GM12878 (cell line): Measurements from ENCODE around the gene TAPBPL. TPM values are rescaled to one million over a fixed set of nuclear protein-coding genes. Genes with fewer than 3 reads are reported as not detected.

Source experiments
- ATF2 ChIP-seq: IDR thresholded peaks from 2 replicates; pipeline ENCODE4 v1.6.1; 2012; ENCODE audit warnings: low read length, inconsistent platforms
- CEBPB ChIP-seq, 2 experiments: fragments of 150-350 bp in 1 of 2; IDR thresholded peaks; 2 replicates each; pipeline ENCODE4 v1.6.1; 2012 to 2014; ENCODE audit warnings: low read depth in 2 of 2, low read length in 2 of 2, borderline replicate concordance in 1 of 2, inconsistent platforms in 1 of 2
- CHD2 ChIP-seq: IDR thresholded peaks from 2 replicates; pipeline ENCODE4 v1.6.1; 2011; ENCODE audit warnings: low read depth, low read length, improper control_type of control experiment, borderline replicate concordance
- CHD4 ChIP-seq: fragments of 200-600 bp; sonication (generic); IDR thresholded peaks from 2 replicates; pipeline ENCODE4 v1.6.1; 2016; ENCODE audit warnings: mild to moderate bottlenecking
- CREM ChIP-seq: IDR thresholded peaks from 2 replicates; pipeline ENCODE4 v1.6.1; 2014; ENCODE audit warnings: antibody characterized with exemption, low read depth
- FOXM1 ChIP-seq: IDR thresholded peaks from 2 replicates; pipeline ENCODE4 v1.6.1; 2012; ENCODE audit warnings: low read depth, mild to moderate bottlenecking, inconsistent platforms, low read length, moderate library complexity
- KAT2A ChIP-seq: conservative IDR thresholded peaks from 2 replicates; pipeline ENCODE4 v1.6.1; 2011; ENCODE audit warnings: low read depth, low read length; ENCODE audit not compliant: control insufficient read depth
- LARP7 ChIP-seq: fragments of 450-650 bp; IDR thresholded peaks from 2 replicates; pipeline ENCODE4 v1.6.1; 2017; ENCODE audit warnings: mild to moderate bottlenecking
- POU2F2 ChIP-seq: IDR thresholded peaks from 3 replicates; pipeline ENCODE4 v1.6.1; 2011; ENCODE audit warnings: low read depth, mild to moderate bottlenecking, low read length, borderline replicate concordance
- RB1 ChIP-seq: fragments of 450-650 bp; formaldehyde crosslinking; IDR thresholded peaks from 2 replicates; pipeline ENCODE4 v1.6.1; 2017; ENCODE audit warnings: mild to moderate bottlenecking, borderline replicate concordance
- SMAD1 ChIP-seq: fragments of 450-650 bp; IDR thresholded peaks from 2 replicates; pipeline ENCODE4 v1.6.1; 2018; ENCODE audit warnings: mild to moderate bottlenecking, low read depth; ENCODE audit not compliant: partially characterized antibody
- TBL1XR1 ChIP-seq: IDR thresholded peaks from 2 replicates; pipeline ENCODE4 v1.6.1; 2012; ENCODE audit warnings: low read depth, low read length, improper control_type of control experiment
- YY1 ChIP-seq: IDR thresholded peaks from 2 replicates; pipeline ENCODE4 v1.6.1; 2011; ENCODE audit warnings: low read depth, mild to moderate bottlenecking, low read length
- ZBED1 ChIP-seq: IDR thresholded peaks from 2 replicates; pipeline ENCODE4 v1.6.1; 2016; ENCODE audit warnings: borderline replicate concordance
- ZNF384 ChIP-seq: IDR thresholded peaks from 2 replicates; pipeline ENCODE4 v1.6.1; 2012; ENCODE audit warnings: low read depth, mild to moderate bottlenecking, low read length, improper control_type of control experiment, borderline replicate concordance
- polyA plus RNA-seq, 11 experiments: library from polyadenylated mRNA; depleted of rRNA in 4 of 11; unstranded in 6 of 11; stranded (reverse) in 5 of 11; fragments of >200 nt; fragmentation: Nextera tagmentation in 4 of 11; fragmentation: Illumina TruSeq in 1 of 11; extraction: Ambion mirVana in 4 of 11; extraction: Trizol in 1 of 11; gene quantifications; 1 replicate in 1 of 11; 2 replicates in 10 of 11; pipeline versions ENCODE4 v1.2.1 to v1.2.3, GENCODE V29; 2011 to 2016; ENCODE audit warnings: inconsistent platforms in 2 of 11, missing spikeins in 2 of 11, low read depth in 1 of 11
- total RNA-seq, 4 experiments: library from RNA; depleted of rRNA in 3 of 4; stranded (reverse); fragments of >200 nt in 3 of 4; fragmentation: Illumina TruSeq in 1 of 4; extraction: Trizol in 1 of 4; gene quantifications; 2 replicates each; pipeline versions ENCODE4 v1.2.1 to v1.2.3, GENCODE V29; 2013 to 2021
- TF ChIP-seq, protein P1 (sequence below): IDR thresholded peaks from 2 replicates; pipeline ENCODE4 v1.6.1; 2012; ENCODE audit warnings: mild to moderate bottlenecking, low read depth, low read length
- TF ChIP-seq, protein P2 (sequence below): fragments of 450-650 bp; formaldehyde crosslinking; IDR thresholded peaks from 2 replicates; pipeline ENCODE4 v1.4.0; 2022; ENCODE audit warnings: mild to moderate bottlenecking, moderate library complexity
- TF ChIP-seq, protein P3 (sequence below): fragments of 450-650 bp; IDR thresholded peaks from 2 replicates; pipeline ENCODE4 v1.6.1; 2017; ENCODE audit warnings: antibody characterized with exemption, mild to moderate bottlenecking, moderate library complexity

The TAPBPL gene
- total and polyA plus RNA-seq, 10 of the 15 experiments (the other 5 are each of a cell fraction or from before 2014, with no cell fraction given) = 12.4 to 45.0 (median 29.9) TPM

DNA sequence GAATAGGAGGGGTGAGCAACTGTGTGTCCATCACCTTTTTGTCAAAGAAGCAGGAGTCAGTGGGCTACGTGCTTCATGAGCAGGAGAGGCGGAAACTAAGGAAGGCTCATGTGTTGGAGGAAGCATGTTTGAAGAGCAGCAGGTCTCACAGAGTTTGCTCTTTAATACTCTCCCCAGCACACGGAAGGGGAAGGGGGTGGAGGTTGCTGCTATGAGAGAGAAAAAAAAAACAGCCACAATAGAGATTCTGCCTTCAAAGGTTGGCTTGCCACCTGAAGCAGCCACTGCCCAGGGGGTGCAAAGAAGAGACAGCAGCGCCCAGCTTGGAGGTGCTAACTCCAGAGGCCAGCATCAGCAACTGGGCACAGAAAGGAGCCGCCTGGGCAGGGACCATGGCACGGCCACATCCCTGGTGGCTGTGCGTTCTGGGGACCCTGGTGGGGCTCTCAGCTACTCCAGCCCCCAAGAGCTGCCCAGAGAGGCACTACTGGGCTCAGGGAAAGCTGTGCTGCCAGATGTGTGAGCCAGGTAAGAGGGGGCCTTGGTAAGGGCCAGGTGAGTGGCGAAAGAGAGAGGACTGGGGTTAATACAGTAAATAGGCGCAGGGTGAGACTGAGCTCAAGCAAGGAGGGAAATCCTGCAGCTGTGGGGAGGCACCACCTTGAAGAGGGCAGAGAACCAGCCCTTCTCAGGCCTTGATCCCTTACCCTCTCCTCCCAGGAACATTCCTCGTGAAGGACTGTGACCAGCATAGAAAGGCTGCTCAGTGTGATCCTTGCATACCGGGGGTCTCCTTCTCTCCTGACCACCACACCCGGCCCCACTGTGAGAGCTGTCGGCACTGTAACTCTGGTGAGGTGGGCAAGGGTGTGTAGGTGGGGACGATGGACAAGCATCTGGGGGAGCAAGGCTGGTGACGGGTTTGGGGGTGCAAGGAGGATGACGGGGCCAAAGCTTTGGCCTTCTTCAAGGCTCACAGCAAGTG, 6.8 kb upstream of the TAPBPL start, which contains the start of gene CD27 (continued):
- TF ChIP-seq ATF2 = no peak
- TF ChIP-seq ZBED1 = peak; percentile 54; the same call in 1 of the 2 replicates
- TF ChIP-seq LARP7 = 0 out of 2 replicates have a peak, but pooled peaks have one; percentile 31
- no peak for TF ChIP-seq YY1
- TF ChIP-seq SMAD1 = peak; percentile 13
- TF ChIP-seq, protein P1, sequence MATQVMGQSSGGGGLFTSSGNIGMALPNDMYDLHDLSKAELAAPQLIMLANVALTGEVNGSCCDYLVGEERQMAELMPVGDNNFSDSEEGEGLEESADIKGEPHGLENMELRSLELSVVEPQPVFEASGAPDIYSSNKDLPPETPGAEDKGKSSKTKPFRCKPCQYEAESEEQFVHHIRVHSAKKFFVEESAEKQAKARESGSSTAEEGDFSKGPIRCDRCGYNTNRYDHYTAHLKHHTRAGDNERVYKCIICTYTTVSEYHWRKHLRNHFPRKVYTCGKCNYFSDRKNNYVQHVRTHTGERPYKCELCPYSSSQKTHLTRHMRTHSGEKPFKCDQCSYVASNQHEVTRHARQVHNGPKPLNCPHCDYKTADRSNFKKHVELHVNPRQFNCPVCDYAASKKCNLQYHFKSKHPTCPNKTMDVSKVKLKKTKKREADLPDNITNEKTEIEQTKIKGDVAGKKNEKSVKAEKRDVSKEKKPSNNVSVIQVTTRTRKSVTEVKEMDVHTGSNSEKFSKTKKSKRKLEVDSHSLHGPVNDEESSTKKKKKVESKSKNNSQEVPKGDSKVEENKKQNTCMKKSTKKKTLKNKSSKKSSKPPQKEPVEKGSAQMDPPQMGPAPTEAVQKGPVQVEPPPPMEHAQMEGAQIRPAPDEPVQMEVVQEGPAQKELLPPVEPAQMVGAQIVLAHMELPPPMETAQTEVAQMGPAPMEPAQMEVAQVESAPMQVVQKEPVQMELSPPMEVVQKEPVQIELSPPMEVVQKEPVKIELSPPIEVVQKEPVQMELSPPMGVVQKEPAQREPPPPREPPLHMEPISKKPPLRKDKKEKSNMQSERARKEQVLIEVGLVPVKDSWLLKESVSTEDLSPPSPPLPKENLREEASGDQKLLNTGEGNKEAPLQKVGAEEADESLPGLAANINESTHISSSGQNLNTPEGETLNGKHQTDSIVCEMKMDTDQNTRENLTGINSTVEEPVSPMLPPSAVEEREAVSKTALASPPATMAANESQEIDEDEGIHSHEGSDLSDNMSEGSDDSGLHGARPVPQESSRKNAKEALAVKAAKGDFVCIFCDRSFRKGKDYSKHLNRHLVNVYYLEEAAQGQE = no peak
- no peak for TF ChIP-seq CEBPB (IDR thresholded peaks at IDR 0.05; ENCODE audit: borderline replicate concordance in 1 of 2, low read depth in 2 of 2, low read length in 2 of 2)
- TF ChIP-seq CHD2 = peak; percentile 19; the same call in 1 of the 2 replicates
- TF ChIP-seq, protein P2, sequence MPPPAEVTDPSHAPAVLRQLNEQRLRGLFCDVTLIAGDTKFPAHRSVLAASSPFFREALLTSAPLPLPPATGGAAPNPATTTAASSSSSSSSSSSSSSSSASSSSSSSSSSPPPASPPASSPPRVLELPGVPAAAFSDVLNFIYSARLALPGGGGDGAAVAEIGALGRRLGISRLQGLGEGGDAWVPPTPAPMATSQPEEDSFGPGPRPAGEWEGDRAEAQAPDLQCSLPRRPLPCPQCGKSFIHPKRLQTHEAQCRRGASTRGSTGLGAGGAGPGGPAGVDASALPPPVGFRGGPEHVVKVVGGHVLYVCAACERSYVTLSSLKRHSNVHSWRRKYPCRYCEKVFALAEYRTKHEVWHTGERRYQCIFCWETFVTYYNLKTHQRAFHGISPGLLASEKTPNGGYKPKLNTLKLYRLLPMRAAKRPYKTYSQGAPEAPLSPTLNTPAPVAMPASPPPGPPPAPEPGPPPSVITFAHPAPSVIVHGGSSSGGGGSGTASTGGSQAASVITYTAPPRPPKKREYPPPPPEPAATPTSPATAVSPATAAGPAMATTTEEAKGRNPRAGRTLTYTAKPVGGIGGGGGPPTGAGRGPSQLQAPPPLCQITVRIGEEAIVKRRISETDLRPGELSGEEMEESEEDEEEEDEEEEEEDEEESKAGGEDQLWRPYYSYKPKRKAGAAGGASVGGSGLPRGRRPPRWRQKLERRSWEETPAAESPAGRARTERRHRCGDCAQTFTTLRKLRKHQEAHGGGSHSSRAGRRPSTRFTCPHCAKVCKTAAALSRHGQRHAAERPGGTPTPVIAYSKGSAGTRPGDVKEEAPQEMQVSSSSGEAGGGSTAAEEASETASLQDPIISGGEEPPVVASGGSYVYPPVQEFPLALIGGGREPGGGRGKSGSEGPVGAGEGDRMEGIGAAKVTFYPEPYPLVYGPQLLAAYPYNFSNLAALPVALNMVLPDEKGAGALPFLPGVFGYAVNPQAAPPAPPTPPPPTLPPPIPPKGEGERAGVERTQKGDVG (CRISPR knock-in tag) = no peak
- 0 out of 3 replicates have a peak, but pooled peaks have one; percentile 26 for TF ChIP-seq POU2F2
- peak; percentile 46; the same call in 1 of the 2 replicates for TF ChIP-seq CREM
- no peak for TF ChIP-seq KAT2A
- no peak for TF ChIP-seq FOXM1
- TF ChIP-seq RB1 = no peak
- no peak for TF ChIP-seq TBL1XR1
- TF ChIP-seq, protein P3, sequence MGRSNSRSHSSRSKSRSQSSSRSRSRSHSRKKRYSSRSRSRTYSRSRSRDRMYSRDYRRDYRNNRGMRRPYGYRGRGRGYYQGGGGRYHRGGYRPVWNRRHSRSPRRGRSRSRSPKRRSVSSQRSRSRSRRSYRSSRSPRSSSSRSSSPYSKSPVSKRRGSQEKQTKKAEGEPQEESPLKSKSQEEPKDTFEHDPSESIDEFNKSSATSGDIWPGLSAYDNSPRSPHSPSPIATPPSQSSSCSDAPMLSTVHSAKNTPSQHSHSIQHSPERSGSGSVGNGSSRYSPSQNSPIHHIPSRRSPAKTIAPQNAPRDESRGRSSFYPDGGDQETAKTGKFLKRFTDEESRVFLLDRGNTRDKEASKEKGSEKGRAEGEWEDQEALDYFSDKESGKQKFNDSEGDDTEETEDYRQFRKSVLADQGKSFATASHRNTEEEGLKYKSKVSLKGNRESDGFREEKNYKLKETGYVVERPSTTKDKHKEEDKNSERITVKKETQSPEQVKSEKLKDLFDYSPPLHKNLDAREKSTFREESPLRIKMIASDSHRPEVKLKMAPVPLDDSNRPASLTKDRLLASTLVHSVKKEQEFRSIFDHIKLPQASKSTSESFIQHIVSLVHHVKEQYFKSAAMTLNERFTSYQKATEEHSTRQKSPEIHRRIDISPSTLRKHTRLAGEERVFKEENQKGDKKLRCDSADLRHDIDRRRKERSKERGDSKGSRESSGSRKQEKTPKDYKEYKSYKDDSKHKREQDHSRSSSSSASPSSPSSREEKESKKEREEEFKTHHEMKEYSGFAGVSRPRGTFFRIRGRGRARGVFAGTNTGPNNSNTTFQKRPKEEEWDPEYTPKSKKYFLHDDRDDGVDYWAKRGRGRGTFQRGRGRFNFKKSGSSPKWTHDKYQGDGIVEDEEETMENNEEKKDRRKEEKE = no peak
- TF ChIP-seq CHD4 = no peak
- TF ChIP-seq ZNF384 = peak; percentile 86; the same call in 1 of the 2 replicates
